ENCODE data around the gene NAALADL2.

GRCh38 chr3:174958671-174959328 is 99.7 kb downstream of the NAALADL2 start:
- no peak for TF ChIP-seq CTCF (IDR thresholded peaks at IDR 0.05)
- TF ChIP-seq POLR2AphosphoS5 (IDR thresholded peaks at IDR 0.05; ENCODE audit: insufficient read depth in 1 of 2, low read depth in 1 of 2) = no peak
- no peak for TF ChIP-seq POLR2A (IDR thresholded peaks at IDR 0.05)

All from vagina (tissue), 2 donors.